HG03196 (cell line): Measurements from ENCODE around the gene FCGR3A.

Experiments
- ATAC-seq: cut with Tn5 transposase; IDR thresholded peaks from one replicate; pipeline ENCODE4 v1.9.1; 2021; ENCODE audit not compliant: unreplicated experiment

The FCGR3A gene

GRCh38 chr1:161502641-161503393 is 46.8 kb downstream of the FCGR3A start:
- ATAC-seq, result no peak

GRCh38 chr1:161502181-161502580 is 47.4 kb downstream of the FCGR3A start:
- ATAC-seq, result no peak

- no peak for ATAC-seq
Observed at GRCh38 chr1:161501234-161501633, 48.4 kb downstream of the FCGR3A start.

GRCh38 chr1:161499099-161500039 is 50.2 kb downstream of the FCGR3A start:
- ATAC-seq, result no peak

GRCh38 chr1:161498646-161499045 is 51.0 kb downstream of the FCGR3A start:
- no peak for ATAC-seq

GRCh38 chr1:161497961-161498360 is 51.7 kb downstream of the FCGR3A start:
- no peak for ATAC-seq

- no peak for ATAC-seq
Observed at GRCh38 chr1:161495490-161495889, 54.1 kb downstream of the FCGR3A start.

- ATAC-seq, result no peak
Observed at GRCh38 chr1:161494091-161494735, 55.4 kb downstream of the FCGR3A start.

GRCh38 chr1:161492827-161493226 is 56.8 kb downstream of the FCGR3A start:
- no peak for ATAC-seq
